SU-DHL-6 (cell line): ENCODE data around the gene OSBPL5.

ENCODE experiments used
- H2AFZ ChIP-seq: fragments of 200-600 bp; sonication (generic); 2 replicates; pipeline ENCODE4 v1.6.1; 2014; ENCODE audit warnings: low read depth, mild to moderate bottlenecking, moderate library complexity, mixed read lengths, antibody characterized with exemption, low read length; ENCODE audit not compliant: severe bottlenecking
- H3F3A ChIP-seq: fragments of 200-600 bp; shearing (Covaris generic); 2 replicates; pipeline ENCODE4 v1.6.0; 2016; ENCODE audit warnings: antibody characterized with exemption, mild to moderate bottlenecking; ENCODE audit not compliant: insufficient read depth
- H3K27ac ChIP-seq: fragments of 200-600 bp; sonication (generic); 2 replicates; pipeline ENCODE4 v1.5.1; 2016; ENCODE audit warnings: low read depth, mild to moderate bottlenecking, low read length, moderate library complexity, mixed read lengths
- H3K27me3 ChIP-seq: fragments of 200-600 bp; sonication (generic), shearing (Covaris generic); 2 replicates; pipeline ENCODE4 v1.6.0; 2014; ENCODE audit warnings: mild to moderate bottlenecking, low read length
- H3K36me3 ChIP-seq: fragments of 200-600 bp; sonication (generic); 2 replicates; pipeline ENCODE4 v1.6.1; 2014; ENCODE audit warnings: mild to moderate bottlenecking, low read length, mixed read lengths
- H3K4me2 ChIP-seq: fragments of 300-600, 200-600 bp; shearing (Covaris generic), sonication (generic); 2 replicates; pipeline ENCODE4 v1.6.0; 2014; ENCODE audit warnings: low read length, low read depth, mild to moderate bottlenecking; ENCODE audit not compliant: poor library complexity, severe bottlenecking
- H3K4me3 ChIP-seq: fragments of 200-600 bp; sonication (generic); 2 replicates; pipeline ENCODE4 v1.5.1; 2014; ENCODE audit warnings: antibody characterized with exemption, low read length, mild to moderate bottlenecking, mixed read lengths; ENCODE audit not compliant: insufficient read depth, poor library complexity, severe bottlenecking
- H3K79me2 ChIP-seq: fragments of 200-600 bp; sonication (generic); 2 replicates; pipeline ENCODE4 v1.6.1; 2014; ENCODE audit warnings: mild to moderate bottlenecking, low read length, moderate library complexity; ENCODE audit not compliant: insufficient read depth
- H3K9ac ChIP-seq: fragments of 200-600 bp; sonication (generic); 2 replicates; pipeline ENCODE4 v1.7.0; 2014; ENCODE audit warnings: mild to moderate bottlenecking, low read length
- H3K9me2 ChIP-seq: fragments of 200-600 bp; sonication (generic); replicated peaks from 2 replicates; pipeline ENCODE4 v1.6.1; 2014; ENCODE audit warnings: low read length; ENCODE audit not compliant: insufficient read depth
- H3K9me3 ChIP-seq: fragments of 200-600 bp; sonication (generic); 2 replicates; pipeline ENCODE4 v1.6.1; 2014; ENCODE audit warnings: low read length, mixed read lengths; ENCODE audit not compliant: insufficient read depth
- H4K20me1 ChIP-seq: fragments of 200-600 bp; sonication (generic); 2 replicates; pipeline ENCODE4 v1.6.1; 2014; ENCODE audit warnings: low read depth, mild to moderate bottlenecking, antibody characterized with exemption, low read length, moderate library complexity, mixed read lengths
- EZH2phosphoT487 ChIP-seq: fragments of 200-600 bp; sonication (generic), shearing (Covaris generic); conservative IDR thresholded peaks from 2 replicates; pipeline ENCODE4 v1.6.1; 2018; ENCODE audit warnings: mild to moderate bottlenecking, antibody characterized with exemption, low read length, moderate library complexity, mixed read lengths
- TF ChIP-seq, protein P1 (sequence below): fragments of 200-600 bp; sonication (generic); IDR thresholded peaks from one replicate; pipeline ENCODE4 v1.5.1; 2017; ENCODE audit warnings: antibody characterized with exemption, mild to moderate bottlenecking, low read length, moderate library complexity; ENCODE audit not compliant: insufficient read depth, poor library complexity, severe bottlenecking

OSBPL5 gene

GRCh38 chr11:3164552-3165151 is 458 bp downstream of the OSBPL5 start:
- no peak for TF ChIP-seq EZH2phosphoT487
- TF ChIP-seq, protein P1, sequence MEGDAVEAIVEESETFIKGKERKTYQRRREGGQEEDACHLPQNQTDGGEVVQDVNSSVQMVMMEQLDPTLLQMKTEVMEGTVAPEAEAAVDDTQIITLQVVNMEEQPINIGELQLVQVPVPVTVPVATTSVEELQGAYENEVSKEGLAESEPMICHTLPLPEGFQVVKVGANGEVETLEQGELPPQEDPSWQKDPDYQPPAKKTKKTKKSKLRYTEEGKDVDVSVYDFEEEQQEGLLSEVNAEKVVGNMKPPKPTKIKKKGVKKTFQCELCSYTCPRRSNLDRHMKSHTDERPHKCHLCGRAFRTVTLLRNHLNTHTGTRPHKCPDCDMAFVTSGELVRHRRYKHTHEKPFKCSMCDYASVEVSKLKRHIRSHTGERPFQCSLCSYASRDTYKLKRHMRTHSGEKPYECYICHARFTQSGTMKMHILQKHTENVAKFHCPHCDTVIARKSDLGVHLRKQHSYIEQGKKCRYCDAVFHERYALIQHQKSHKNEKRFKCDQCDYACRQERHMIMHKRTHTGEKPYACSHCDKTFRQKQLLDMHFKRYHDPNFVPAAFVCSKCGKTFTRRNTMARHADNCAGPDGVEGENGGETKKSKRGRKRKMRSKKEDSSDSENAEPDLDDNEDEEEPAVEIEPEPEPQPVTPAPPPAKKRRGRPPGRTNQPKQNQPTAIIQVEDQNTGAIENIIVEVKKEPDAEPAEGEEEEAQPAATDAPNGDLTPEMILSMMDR, result no peak
- Histone ChIP-seq H3K27me3 (no peaks in the 10 kb centered on the region), H2AFZ (no peak overlapping the region), H3K4me3 (no peak overlapping the region), H3K9me3 (no peaks in the 10 kb centered on the region), H3K9me2 (no peaks in the 10 kb centered on the region), H3F3A (no peaks in the 10 kb centered on the region), H3K4me2 (no peak overlapping the region), H3K27ac (no peak overlapping the region), H4K20me1 (no peaks in the 10 kb centered on the region), H3K79me2 (no peaks in the 10 kb centered on the region), H3K9ac (no peak overlapping the region), H3K36me3 (no peaks in the 10 kb centered on the region)

GRCh38 chr11:3164138-3164551 is 965 bp downstream of the OSBPL5 start:
- no peak overlapping the region for H3K27ac ChIP-seq
- H3K4me2 ChIP-seq, result no peak overlapping the region
- no peaks in the 10 kb centered on the region for H3F3A ChIP-seq
- H4K20me1 ChIP-seq, result no peaks in the 10 kb centered on the region
- H3K4me3 ChIP-seq, result no peak overlapping the region
- no peaks in the 10 kb centered on the region for H3K9me3 ChIP-seq
- TF ChIP-seq, protein P1, result no peak
- no peak for TF ChIP-seq EZH2phosphoT487
- no peaks in the 10 kb centered on the region for H3K9me2 ChIP-seq
- H3K27me3 ChIP-seq, result no peaks in the 10 kb centered on the region
- no peak overlapping the region for H3K9ac ChIP-seq
- no peak overlapping the region for H2AFZ ChIP-seq
- H3K36me3 ChIP-seq, result no peaks in the 10 kb centered on the region
- H3K79me2 ChIP-seq, result no peaks in the 10 kb centered on the region

DNA sequence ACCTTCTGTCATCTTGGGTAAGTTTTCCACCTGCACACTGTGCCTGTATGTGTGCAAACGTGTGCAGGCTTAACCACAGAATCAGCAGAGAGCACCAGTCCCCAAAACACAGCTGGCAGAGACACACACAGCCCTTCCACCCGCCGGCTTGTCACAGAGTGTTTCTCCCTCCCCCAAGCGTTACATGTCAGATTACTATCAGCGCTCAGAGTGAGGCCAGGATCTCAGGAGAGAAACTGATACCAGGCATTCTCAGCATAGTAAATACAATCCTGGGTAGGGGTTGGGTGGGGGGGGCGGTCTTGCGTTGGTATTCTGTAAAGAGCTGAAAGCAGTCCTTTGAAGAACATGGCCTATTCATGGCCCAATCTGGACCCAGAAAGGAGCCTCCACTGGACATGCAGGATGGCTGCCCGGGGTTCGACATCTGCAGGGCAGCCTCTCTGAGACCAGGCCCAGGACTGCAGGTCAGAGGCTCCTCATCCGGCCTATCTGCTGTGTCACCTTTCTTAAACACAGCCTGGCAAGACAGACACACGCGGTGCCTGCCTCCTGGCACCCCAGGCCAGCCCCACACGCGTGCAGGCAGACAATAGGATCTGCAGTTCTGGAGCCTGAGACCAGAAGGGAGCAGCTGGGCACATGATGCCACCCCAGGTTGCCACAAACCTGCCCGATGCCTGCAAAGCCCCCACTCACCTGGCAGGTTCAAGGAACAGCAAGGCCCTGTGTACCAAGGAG is 1.7 kb downstream of the OSBPL5 start:
- TF ChIP-seq, protein P1, result no peak
- no peak for TF ChIP-seq EZH2phosphoT487
- no peak overlapping the region for H3K4me3 ChIP-seq
- no peaks in the 10 kb centered on the region for H3K27me3 ChIP-seq
- no peak overlapping the region for H3K27ac ChIP-seq
- H3K79me2 ChIP-seq, result no peaks in the 10 kb centered on the region
- no peaks in the 10 kb centered on the region for H3K36me3 ChIP-seq
- no peak overlapping the region for H3K4me2 ChIP-seq
- H3F3A ChIP-seq, result no peaks in the 10 kb centered on the region
- no peak overlapping the region for H3K9ac ChIP-seq
- H2AFZ ChIP-seq, result no peak overlapping the region
- no peaks in the 10 kb centered on the region for H4K20me1 ChIP-seq
- no peaks in the 10 kb centered on the region for H3K9me3 ChIP-seq
- H3K9me2 ChIP-seq, result no peaks in the 10 kb centered on the region
